Tibial nerve (tissue), 4 donors: ENCODE results near the gene ADAMTS17. TPM values are rescaled to one million over a fixed set of nuclear protein-coding genes. Genes with fewer than 3 reads are reported as not detected.

Experiments
- DNase-seq, 2 donors: peaks; one replicate each; pipeline ENCODE4 v3.0.0-alpha.2; 2019; ENCODE audit warnings: low spot score in 2 of 2
- H3K27ac ChIP-seq, 4 donors: fragments of 200-600 bp; sonication (generic) in 3 of 4; one replicate each; pipeline ENCODE4 v1.5.1; 2017 to 2019; ENCODE audit warnings: mild to moderate bottlenecking in 1 of 4
- H3K27me3 ChIP-seq, 2 donors: fragments of 200-600 bp; sonication (generic) in 1 of 2; one replicate each; pipeline versions ENCODE4 v1.5.1 to v1.6.0; 2017 to 2019
- H3K36me3 ChIP-seq, 3 donors: fragments of 200-600 bp; sonication (generic); one replicate each; pipeline ENCODE4 v1.5.1; 2018 to 2019
- H3K4me1 ChIP-seq, 4 donors: fragments of 200-600 bp; sonication (generic) in 3 of 4; one replicate each; pipeline ENCODE4 v1.5.1; 2017 to 2019
- H3K4me3 ChIP-seq, 4 donors: fragments of 200-600 bp; sonication (generic) in 3 of 4; one replicate each; pipeline ENCODE4 v1.5.1; 2017 to 2019; ENCODE audit warnings: mild to moderate bottlenecking in 1 of 4, moderate library complexity in 1 of 4
- H3K9me3 ChIP-seq, 4 donors: fragments of 200-600 bp; sonication (generic) in 3 of 4; one replicate each; pipeline ENCODE4 v1.5.1; 2017 to 2019
- EP300 ChIP-seq, 2 donors: sonication (generic); formaldehyde crosslinking; IDR thresholded peaks; one replicate each; pipeline ENCODE4 v1.6.1; 2017; ENCODE audit warnings: antibody characterized with exemption in 2 of 2, mild to moderate bottlenecking in 1 of 2
- POLR2A ChIP-seq, 2 donors: fragments of 450-650 bp; IDR thresholded peaks; one replicate each; pipeline ENCODE4 v1.6.1; 2017; ENCODE audit warnings: antibody characterized with exemption in 2 of 2, mild to moderate bottlenecking in 2 of 2, moderate library complexity in 2 of 2
- WGBS, 2 donors: methylation state at CpG; one replicate each; pipeline ENCODE4 v1.1.5; 2018; 5-methylcytosine and 5-hydroxymethylcytosine counted together
- total RNA-seq, 4 donors: library from RNA; depleted of rRNA; stranded (reverse); fragments of >200 nt; gene quantifications; one replicate each; pipeline ENCODE4 v1.1.0, GENCODE V29; 2016
- TF ChIP-seq, protein P1 (sequence below), 5 experiments: fragments of 200-600 bp in 3 of 5; fragments of 450-650 bp in 2 of 5; sonication (generic) in 3 of 5; IDR thresholded peaks; one replicate each; pipeline ENCODE4 v1.5.1; 2016 to 2019; ENCODE audit warnings: antibody characterized with exemption in 5 of 5, mild to moderate bottlenecking in 3 of 5, moderate library complexity in 2 of 5

Gene ADAMTS17
- total RNA-seq, 4 donors from 2014 or later, result 0.66 to 5.5 (median 3.7) TPM

GRCh38 chr15:100295939-100296565 is 45.7 kb downstream of the ADAMTS17 start:
- TF ChIP-seq, protein P1, sequence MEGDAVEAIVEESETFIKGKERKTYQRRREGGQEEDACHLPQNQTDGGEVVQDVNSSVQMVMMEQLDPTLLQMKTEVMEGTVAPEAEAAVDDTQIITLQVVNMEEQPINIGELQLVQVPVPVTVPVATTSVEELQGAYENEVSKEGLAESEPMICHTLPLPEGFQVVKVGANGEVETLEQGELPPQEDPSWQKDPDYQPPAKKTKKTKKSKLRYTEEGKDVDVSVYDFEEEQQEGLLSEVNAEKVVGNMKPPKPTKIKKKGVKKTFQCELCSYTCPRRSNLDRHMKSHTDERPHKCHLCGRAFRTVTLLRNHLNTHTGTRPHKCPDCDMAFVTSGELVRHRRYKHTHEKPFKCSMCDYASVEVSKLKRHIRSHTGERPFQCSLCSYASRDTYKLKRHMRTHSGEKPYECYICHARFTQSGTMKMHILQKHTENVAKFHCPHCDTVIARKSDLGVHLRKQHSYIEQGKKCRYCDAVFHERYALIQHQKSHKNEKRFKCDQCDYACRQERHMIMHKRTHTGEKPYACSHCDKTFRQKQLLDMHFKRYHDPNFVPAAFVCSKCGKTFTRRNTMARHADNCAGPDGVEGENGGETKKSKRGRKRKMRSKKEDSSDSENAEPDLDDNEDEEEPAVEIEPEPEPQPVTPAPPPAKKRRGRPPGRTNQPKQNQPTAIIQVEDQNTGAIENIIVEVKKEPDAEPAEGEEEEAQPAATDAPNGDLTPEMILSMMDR (IDR thresholded peaks at IDR 0.05), result no peak
- TF ChIP-seq POLR2A (IDR thresholded peaks at IDR 0.05) (no peak), EP300 (IDR thresholded peaks at IDR 0.05) (no peak)
- no peak overlapping the region for H3K4me3 ChIP-seq
- H3K4me1 ChIP-seq, result no peaks in the 10 kb centered on the region
- peaks cover 0 to 11% (median 0%) of the 10 kb centered on the region in 3 donors for H3K36me3 ChIP-seq
- no peaks in the 10 kb centered on the region for H3K27me3 ChIP-seq
- no peak for DNase-seq
- H3K9me3 ChIP-seq, result peaks cover 0 to 29% (median 0%) of the 10 kb centered on the region in 4 donors
- WGBS, 2 donors, result 88 to 91% methylated on average over 8 of the region's 8 CpGs
- H3K27ac ChIP-seq, result no peak overlapping the region

DNA sequence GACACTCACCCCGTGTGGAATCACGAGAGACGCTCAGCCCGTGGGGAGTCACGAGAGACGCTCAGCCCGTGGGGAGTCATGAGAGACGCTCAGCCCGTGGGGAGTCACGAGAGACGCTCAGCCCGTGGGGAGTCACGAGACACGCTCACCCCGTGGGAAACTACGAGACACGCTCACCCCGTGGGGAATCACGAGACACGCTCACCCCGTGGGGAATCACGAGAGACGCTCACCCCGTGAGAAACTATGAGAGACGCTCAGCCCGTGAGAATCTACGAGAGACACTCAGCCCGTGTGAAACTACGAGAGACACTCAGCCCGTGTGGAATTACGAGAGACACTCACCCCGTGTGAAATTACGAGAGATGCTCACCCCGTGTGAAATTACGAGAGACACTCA is 49.8 kb downstream of the ADAMTS17 start:
- peaks cover 0 to 4% (median 0%) of the 10 kb centered on the region in 4 donors for H3K9me3 ChIP-seq
- WGBS, 2 donors, result 95 to 96% methylated on average over 35 of the region's 35 CpGs
- DNase-seq, result no peak
- H3K27ac ChIP-seq, result no peak overlapping the region
- TF ChIP-seq, protein P1 (IDR thresholded peaks at IDR 0.05), result no peak
- TF ChIP-seq POLR2A (IDR thresholded peaks at IDR 0.05) (no peak), EP300 (IDR thresholded peaks at IDR 0.05) (no peak)
- no peaks in the 10 kb centered on the region for H3K27me3 ChIP-seq
- no peak overlapping the region for H3K4me3 ChIP-seq
- H3K36me3 ChIP-seq, result peaks cover 0 to under 1% (median 0%) of the 10 kb centered on the region in 3 donors
- H3K4me1 ChIP-seq, result no peaks in the 10 kb centered on the region

DNA sequence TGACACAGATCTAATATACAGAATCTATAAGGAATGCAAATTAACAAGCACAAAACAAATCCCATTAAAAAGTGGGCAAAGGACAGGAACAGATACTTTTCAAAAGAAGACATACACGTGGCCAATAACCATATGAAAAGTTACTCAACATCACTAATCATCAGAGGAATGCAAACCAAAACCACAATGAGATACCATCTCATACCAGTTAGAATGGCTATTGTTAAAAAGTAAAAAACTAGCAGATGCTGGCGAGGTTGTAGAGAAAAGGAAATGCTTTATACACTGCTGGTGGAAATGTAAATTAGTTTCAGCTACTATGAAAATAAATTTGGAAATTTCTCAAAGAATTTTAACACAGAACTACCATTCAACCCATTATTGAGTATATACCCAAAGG is 50.7 kb downstream of the ADAMTS17 start:
- H3K36me3 ChIP-seq, result no peaks in the 10 kb centered on the region
- no peak for TF ChIP-seq POLR2A (IDR thresholded peaks at IDR 0.05)
- TF ChIP-seq, protein P1 (IDR thresholded peaks at IDR 0.05), result no peak
- TF ChIP-seq EP300 (IDR thresholded peaks at IDR 0.05), result no peak
- peaks cover 0 to 4% (median 0%) of the 10 kb centered on the region in 4 donors for H3K9me3 ChIP-seq
- no peak overlapping the region for H3K4me3 ChIP-seq
- DNase-seq, result no peak
- H3K27me3 ChIP-seq, result no peaks in the 10 kb centered on the region
- WGBS, 2 donors, result 40 to 46% methylated on average over 2 of the region's 2 CpGs
- H3K27ac ChIP-seq, result no peak overlapping the region
- H3K4me1 ChIP-seq, result no peaks in the 10 kb centered on the region

DNA sequence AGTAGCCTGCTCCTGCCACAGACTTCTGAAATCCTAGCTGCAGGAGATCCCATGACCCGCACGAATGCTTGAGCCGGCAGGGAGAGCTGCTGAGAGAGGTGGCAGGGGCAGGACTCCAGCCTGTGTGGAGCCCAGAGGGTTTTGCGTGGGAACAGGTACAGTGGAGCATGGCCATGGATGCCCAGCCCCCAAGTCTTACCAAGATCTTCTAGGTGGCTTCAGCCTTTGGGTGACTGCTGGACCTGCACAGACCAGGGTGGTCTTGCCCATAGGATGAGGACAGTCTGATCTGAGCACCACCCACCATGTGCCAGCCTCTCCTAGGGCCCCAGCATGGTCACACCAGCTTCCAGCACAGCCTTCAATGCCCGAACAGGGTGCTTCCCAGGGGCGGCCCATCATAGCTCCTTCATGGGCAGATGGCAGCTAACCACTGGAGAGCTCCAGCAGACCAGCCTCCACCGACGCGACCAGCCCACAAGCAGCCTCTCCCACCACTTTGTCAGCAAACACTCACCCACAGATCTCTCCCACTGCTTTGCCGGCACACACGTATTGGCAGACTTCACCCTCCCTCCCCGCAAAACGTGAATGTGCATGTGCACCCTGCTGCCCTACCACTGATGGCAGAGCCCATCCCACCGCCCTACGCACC is 56.0 kb downstream of the ADAMTS17 start:
- H3K36me3 ChIP-seq, result no peaks in the 10 kb centered on the region
- no peak for DNase-seq
- TF ChIP-seq, protein P1 (IDR thresholded peaks at IDR 0.05), result no peak
- TF ChIP-seq EP300 (IDR thresholded peaks at IDR 0.05), result no peak
- H3K9me3 ChIP-seq, result peaks cover 0 to 4% (median 0%) of the 10 kb centered on the region in 4 donors
- H3K27me3 ChIP-seq, result no peaks in the 10 kb centered on the region
- peaks cover 0 to 7% (median 0%) of the 10 kb centered on the region in 4 donors for H3K4me1 ChIP-seq
- no peak overlapping the region for H3K27ac ChIP-seq
- 93% methylated on average over 15 of the region's 15 CpGs for WGBS, 2 donors
- no peak overlapping the region for H3K4me3 ChIP-seq

GRCh38 chr15:100284701-100285100 is 57.1 kb downstream of the ADAMTS17 start:
- TF ChIP-seq, protein P1 (IDR thresholded peaks at IDR 0.05), result no peak
- peak in 1 of 2 donors; percentile 50 for TF ChIP-seq EP300 (IDR thresholded peaks at IDR 0.05)
- WGBS, 2 donors, result 31 to 39% methylated on average over 6 of the region's 6 CpGs
- H3K27ac ChIP-seq, result no peak overlapping the region

More at GRCh38 chr15:100284701-100285100, 57.1 kb downstream of the ADAMTS17 start:
- DNase-seq, result peak; percentile 56 to 66
- Histone ChIP-seq H3K36me3 (no peaks in the 10 kb centered on the region), H3K9me3 (peaks cover 0 to 4% (median 0%) of the 10 kb centered on the region in 4 donors), H3K27me3 (no peaks in the 10 kb centered on the region), H3K4me1 (peaks cover 0 to 7% (median 0%) of the 10 kb centered on the region in 4 donors), H3K4me3 (no peak overlapping the region)
